Measurements from ENCODE around the gene RAD51B.

The RAD51B gene

GRCh38 chr14:68511129-68512047 is 691.8 kb downstream of the RAD51B start:
- TF ChIP-seq, protein P1, sequence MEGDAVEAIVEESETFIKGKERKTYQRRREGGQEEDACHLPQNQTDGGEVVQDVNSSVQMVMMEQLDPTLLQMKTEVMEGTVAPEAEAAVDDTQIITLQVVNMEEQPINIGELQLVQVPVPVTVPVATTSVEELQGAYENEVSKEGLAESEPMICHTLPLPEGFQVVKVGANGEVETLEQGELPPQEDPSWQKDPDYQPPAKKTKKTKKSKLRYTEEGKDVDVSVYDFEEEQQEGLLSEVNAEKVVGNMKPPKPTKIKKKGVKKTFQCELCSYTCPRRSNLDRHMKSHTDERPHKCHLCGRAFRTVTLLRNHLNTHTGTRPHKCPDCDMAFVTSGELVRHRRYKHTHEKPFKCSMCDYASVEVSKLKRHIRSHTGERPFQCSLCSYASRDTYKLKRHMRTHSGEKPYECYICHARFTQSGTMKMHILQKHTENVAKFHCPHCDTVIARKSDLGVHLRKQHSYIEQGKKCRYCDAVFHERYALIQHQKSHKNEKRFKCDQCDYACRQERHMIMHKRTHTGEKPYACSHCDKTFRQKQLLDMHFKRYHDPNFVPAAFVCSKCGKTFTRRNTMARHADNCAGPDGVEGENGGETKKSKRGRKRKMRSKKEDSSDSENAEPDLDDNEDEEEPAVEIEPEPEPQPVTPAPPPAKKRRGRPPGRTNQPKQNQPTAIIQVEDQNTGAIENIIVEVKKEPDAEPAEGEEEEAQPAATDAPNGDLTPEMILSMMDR (IDR thresholded peaks at IDR 0.05; ENCODE audit: low read length, missing control alignments) = no peak
- DNase-seq (ENCODE audit: low read depth) = no peak
- H3K4me3 ChIP-seq (replicated peaks; ENCODE audit: low read depth, low read length) = no peak overlapping the region

DNA sequence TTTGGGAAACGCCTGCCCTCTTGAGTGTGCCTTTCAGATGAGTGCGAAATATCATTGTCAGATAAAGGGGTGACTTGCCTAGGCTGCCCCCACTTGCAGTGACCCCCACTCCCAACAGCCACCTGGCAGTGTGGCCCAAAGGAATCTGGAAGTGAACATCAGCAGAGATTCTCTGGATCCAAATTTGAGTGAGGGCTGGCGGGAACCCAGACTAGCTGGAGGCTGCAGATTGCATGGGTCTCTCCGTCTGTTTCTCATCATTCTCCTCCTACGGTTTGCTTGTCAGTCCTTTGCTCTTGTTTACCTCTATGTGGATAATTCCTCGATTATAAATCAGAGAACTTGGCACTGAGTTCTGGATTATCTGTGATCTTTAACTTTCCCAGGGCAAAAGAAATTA is 692.5 kb downstream of the RAD51B start:
- H3K4me3 ChIP-seq (replicated peaks; ENCODE audit: low read depth, low read length) = no peak overlapping the region
- TF ChIP-seq, protein P1 (IDR thresholded peaks at IDR 0.05; ENCODE audit: low read length, missing control alignments) = no peak
- peak; percentile 62 for DNase-seq (ENCODE audit: low read depth)

GRCh38 chr14:68513137-68513536 is 693.6 kb downstream of the RAD51B start:
- TF ChIP-seq, protein P1 (IDR thresholded peaks at IDR 0.05; ENCODE audit: low read length, missing control alignments) = no peak
- no peak for DNase-seq (ENCODE audit: low read depth)
- no peak overlapping the region for H3K4me3 ChIP-seq (replicated peaks; ENCODE audit: low read depth, low read length)

GRCh38 chr14:68513838-68514607 is 694.4 kb downstream of the RAD51B start:
- H3K4me3 ChIP-seq (replicated peaks; ENCODE audit: low read depth, low read length) = no peak overlapping the region
- no peak for DNase-seq (ENCODE audit: low read depth)
- TF ChIP-seq, protein P1 (IDR thresholded peaks at IDR 0.05; ENCODE audit: low read length, missing control alignments) = no peak

DNA sequence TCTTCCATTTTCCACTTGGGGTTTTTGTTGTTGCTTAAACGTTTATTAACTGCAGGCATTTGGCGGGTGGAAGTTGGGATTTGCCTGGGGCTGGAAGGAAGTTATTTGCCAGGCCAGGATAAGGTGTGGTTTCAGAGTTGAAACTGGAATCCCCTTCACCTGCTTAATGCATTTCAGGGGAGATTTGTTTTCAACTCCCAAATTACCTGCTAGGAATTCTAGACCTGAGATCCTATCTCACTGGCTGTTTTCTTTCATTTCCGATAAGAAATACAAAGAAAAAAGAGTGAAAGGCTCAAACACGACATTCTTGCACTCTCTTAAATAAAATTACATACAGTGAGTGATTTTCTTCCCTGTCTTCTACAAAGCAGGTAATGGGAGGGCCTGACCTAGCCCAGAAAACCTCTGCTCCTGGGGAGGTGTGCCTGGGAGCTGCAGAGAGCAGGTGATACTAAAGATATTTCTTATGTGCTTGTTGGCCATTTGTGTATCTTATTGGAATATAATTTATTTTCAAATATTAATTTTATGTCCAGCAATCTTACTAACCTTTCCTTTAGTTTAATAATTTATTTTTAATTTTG is 695.1 kb downstream of the RAD51B start:
- TF ChIP-seq, protein P1 (IDR thresholded peaks at IDR 0.05; ENCODE audit: low read length, missing control alignments) = no peak
- no peak overlapping the region for H3K4me3 ChIP-seq (replicated peaks; ENCODE audit: low read depth, low read length)
- no peak for DNase-seq (ENCODE audit: low read depth)

GRCh38 chr14:68516342-68516741 is 696.8 kb downstream of the RAD51B start:
- TF ChIP-seq, protein P1 (IDR thresholded peaks at IDR 0.05; ENCODE audit: low read length, missing control alignments) = no peak
- H3K4me3 ChIP-seq (replicated peaks; ENCODE audit: low read depth, low read length) = no peak overlapping the region
- DNase-seq (ENCODE audit: low read depth) = no peak
